AG09319 (cell line): ENCODE results near the gene SMAD7.

ENCODE experiments used
- DNase-seq: peaks from one replicate; pipeline ENCODE4 v3.0.0-alpha.2; 2010; ENCODE audit warnings: low read depth; ENCODE audit errors: extremely low read depth
- TF ChIP-seq, protein P1 (sequence below): IDR thresholded peaks from 2 replicates; pipeline ENCODE4 v1.5.1; 2011; ENCODE audit warnings: low read depth, mild to moderate bottlenecking, inconsistent platforms, low read length, moderate library complexity

Gene SMAD7

DNA sequence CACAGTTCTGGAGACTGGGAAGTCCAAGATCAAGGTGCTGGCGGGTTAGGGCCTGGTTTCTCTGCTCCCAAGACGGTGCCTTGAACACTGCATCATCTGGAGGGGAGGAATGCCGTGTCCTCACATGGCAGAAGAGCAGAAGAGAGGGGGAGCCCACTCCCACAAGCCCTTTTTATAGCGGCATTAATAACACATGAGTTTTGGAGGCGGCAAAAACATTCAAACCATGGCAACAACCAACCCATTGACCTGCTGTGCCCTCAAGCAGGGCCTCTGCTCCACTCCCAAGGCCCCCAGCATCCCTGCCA lies 62.0 kb downstream of the SMAD7 start:
- TF ChIP-seq, protein P1, sequence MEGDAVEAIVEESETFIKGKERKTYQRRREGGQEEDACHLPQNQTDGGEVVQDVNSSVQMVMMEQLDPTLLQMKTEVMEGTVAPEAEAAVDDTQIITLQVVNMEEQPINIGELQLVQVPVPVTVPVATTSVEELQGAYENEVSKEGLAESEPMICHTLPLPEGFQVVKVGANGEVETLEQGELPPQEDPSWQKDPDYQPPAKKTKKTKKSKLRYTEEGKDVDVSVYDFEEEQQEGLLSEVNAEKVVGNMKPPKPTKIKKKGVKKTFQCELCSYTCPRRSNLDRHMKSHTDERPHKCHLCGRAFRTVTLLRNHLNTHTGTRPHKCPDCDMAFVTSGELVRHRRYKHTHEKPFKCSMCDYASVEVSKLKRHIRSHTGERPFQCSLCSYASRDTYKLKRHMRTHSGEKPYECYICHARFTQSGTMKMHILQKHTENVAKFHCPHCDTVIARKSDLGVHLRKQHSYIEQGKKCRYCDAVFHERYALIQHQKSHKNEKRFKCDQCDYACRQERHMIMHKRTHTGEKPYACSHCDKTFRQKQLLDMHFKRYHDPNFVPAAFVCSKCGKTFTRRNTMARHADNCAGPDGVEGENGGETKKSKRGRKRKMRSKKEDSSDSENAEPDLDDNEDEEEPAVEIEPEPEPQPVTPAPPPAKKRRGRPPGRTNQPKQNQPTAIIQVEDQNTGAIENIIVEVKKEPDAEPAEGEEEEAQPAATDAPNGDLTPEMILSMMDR: no peak
- DNase-seq: no peak

DNA sequence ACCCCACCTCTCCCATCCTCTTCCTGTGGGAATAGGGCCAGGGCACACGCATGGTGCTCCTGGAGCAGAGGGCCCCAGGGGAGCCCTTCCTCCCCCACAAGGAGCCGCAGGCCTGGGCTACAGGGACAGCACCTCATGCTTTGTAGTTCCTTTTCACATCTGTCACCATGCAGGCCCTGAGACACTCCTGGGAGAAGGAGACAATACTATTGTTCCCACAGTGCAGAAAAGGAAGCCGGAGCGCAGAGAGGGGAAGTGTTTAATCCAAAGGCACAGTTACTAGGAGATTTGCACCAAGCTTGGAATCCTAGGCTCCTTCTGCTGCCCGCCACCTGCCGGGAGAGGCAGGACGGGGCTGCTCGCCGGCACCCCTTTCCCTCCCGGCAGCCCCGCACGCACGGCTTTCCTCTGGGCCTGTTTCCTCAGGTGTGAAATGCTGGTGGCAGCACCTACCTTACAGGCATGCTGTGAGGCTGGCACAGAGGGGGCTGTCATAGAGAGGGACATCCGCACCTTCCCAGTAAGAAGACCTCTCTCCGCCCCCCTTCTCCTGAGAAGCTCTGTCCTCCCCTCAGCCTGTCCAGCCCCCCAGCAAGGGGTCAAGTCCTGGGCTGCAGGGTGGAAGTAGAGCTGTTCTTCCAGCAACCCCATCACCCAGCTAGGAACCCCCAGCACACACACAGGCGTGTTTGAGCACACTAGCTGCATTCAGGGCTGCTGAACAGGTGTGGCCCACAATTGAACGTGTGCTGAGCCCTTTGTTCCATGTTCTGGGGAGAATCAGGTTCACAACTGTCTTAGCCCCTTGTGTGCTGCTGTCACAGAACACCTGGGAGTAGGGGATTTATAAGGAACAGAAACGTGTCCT lies 62.6 kb downstream of the SMAD7 start:
- TF ChIP-seq, protein P1: no peak
- no peak for DNase-seq

DNA sequence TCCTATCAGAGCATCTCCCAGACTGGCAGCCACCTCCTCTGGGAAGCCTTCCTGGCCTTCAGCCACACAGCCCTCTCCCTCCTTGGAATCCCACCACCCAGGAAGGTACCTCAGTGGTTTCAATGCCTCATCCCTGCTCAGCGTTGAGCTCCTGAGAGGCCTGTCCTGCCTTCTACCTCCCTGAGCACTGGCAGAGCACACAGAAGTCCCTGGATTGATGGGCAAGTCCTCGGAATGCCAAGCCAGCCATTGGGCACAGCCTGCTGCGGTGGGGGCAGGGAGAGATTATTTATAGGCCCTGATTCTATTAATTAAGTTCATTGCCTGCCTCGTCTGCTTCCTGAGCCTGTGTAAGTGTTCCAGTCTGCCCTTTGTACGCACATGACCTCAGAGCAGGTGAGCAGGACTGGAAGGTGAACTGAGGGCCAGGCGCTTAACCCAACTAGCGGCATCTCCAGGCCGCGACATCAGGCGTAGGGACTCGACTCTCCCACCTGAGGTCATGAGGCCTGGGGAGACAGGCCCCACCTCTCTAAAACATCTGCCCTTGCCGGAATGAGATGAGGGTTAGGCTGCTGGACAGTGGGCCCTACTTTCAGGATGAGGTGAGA lies 63.4 kb downstream of the SMAD7 start:
- TF ChIP-seq, protein P1: no peak
- no peak for DNase-seq

DNA sequence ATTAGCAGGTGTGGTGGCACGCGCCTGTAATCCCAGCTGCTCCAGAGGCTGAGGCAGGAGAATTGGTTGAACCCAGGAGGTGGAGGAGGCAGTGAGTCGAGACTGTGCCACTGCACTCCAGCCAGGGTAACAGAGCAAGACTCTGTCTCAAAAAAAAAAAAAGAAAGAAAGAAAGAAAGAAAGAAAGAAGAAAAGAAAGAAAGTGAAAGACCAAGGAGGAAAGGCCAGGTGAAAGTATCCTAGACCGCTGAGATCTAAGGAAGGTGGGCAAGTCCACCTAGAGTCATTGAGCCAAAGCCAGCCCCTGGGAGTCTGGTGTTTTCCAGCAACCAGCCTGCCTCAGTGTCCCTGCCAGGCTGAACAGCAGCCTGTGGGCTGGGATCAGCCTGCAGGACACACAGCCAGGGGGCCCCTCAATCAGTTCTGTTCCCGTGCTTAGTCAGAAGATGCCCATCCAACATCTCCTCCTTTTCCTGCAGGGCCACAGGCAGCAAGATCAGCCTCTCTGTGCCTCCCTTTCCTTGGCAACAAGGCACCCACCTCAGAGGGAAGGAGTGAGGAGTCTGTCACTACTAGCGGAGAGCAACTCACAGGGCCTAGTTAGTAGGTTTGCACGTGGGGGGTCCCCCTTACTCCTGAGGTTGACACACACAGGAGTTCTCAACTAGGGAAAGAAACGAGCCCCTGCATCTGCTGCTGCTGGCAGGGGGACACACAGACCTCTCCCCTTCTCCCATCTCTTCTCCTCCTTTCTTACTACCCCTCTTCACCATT lies 64.1 kb downstream of the SMAD7 start:
- no peak for DNase-seq
- TF ChIP-seq, protein P1: no peak

DNA sequence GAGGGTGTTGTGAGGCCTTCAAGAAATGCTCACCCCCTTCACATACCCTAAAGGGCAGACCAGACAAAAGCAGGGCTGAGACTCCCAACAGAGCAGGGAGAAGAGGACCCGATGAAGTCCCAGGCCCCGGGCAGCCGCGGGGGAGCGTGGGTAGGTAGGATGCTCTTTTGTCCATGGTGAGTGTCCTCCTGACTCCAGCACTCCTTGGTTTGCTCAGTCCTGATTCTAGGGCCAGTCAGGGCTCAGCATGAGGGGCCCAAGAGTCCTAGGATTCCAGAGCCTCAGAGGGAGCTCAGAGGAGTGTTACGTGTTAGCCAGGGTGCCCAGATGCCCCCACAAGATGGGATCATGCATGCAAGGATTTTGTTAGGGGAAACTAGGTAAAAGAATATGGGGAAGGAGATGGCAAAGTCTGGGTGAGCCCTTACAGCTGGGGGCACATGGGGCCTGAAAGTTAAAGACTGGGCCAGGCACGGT lies 64.8 kb downstream of the SMAD7 start:
- DNase-seq: no peak
- TF ChIP-seq, protein P1: no peak

DNA sequence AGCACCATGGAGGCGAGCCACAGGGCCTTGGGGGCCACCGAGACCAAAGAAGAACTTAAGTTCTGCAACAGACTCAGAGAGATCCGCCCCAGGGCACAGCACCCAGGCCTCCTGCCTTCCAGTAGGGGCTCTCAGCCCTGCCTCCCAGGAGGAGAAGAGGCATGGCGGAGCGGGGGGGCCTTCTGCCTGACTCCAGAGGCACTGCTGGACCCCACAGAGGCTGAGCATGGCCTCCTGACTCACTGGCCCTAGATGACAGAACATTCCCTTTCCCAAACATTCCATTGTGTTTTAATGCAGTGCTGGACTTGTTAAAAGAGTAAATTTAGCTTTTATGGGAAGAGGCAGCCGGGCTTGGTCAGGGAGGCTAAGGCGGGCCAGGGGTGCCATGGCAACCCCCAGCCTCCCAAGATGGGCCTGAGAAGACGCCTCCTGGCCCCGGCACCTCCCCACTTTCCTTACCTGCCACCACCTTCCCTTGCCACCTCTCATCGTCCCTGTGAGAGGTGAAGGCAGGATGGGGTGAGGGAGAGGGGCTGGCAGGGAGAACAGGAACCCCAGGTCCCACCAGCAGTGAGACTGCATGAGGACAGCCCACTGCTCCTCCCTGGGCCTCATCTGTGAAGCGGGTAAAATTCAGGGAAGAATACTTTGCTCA lies 65.4 kb downstream of the SMAD7 start:
- DNase-seq: no peak
- TF ChIP-seq, protein P1: no peak
